Measurements from ENCODE around the gene CLCN1.
A peak's percentile ranks its signal among the peaks of the same experiment; 100 is the strongest.

The CLCN1 gene

DNA sequence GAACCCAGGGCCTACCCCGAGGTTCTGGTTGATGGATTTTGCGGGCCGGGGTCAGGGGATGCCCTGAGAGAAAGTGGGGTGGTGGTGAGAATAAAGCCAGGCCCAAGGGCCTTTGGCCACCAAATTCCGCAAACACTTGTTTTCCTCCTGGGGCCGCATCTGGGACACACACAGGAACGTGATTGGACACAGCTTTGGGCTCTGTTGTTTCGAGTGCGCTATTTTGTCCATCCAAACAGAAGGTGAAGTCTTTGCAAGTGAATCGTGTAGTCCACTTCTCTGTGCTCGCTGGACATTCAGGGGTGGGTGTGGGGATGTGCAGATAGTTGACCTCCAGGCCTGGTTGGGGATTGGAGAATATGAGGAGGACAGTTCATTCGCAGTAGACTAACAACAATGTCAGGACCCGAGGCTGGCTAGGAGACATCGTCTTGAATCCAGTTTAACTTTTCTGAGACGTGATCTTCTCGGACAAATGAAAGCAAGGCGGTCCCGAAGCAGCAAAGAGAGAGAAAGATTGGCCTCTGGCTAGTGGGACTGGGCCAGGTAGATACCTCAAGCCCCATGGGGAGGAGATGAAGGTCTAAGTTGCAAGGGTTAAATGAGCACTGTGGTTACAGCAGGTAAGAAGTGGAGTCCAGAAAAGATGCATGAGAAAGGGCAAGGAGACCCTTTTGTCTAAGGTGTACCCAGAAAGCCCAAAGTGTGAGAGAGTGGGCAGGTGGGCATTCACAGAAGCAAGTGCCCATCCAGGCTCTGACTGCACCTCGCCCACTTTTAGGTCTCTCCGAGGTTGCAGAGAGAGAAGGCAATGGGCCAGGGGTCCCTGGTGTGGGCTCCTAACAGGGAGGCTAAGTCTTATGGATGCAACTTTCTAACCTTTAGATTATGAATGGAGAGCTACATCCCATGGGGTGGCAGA lies 47.4 kb downstream of the CLCN1 start:
- no peaks in the 10 kb centered on the region for H3F3A ChIP-seq (ENCODE audit: insufficient read depth, low read length)
- no peak for DNase-seq
- H4K20me1 ChIP-seq (ENCODE audit: insufficient read depth, low read length): no peaks in the 10 kb centered on the region
- H3K4me1 ChIP-seq (ENCODE audit: low read length): no peaks in the 10 kb centered on the region
- TF ChIP-seq EZH2phosphoT487 (IDR thresholded peaks at IDR 0.05; ENCODE audit: low read length): no peak
- no peak for TF ChIP-seq EZH2 (optimal IDR thresholded peaks at IDR 0.05; ENCODE audit: low read depth, low read length)
- H3K36me3 ChIP-seq (replicated peaks; ENCODE audit: insufficient read depth, low read length): no peaks in the 10 kb centered on the region
- H3K9me3 ChIP-seq (replicated peaks; ENCODE audit: insufficient read depth, low read length): no peaks in the 10 kb centered on the region
- H3K4me3 ChIP-seq (ENCODE audit: low read length): no peak overlapping the region
- H3K79me2 ChIP-seq (ENCODE audit: low read length): no peaks in the 10 kb centered on the region
- H3K4me2 ChIP-seq (ENCODE audit: low read depth, low read length): peak overlapping the region; percentile 14; the same call in 1 of the 2 replicates
- H3K27ac ChIP-seq (ENCODE audit: low read length): no peak overlapping the region
- H3K9me2 ChIP-seq (replicated peaks; ENCODE audit: insufficient read depth, low read length): no peaks in the 10 kb centered on the region
- peaks cover 40% of the 10 kb centered on the region for H3K27me3 ChIP-seq (replicated peaks; ENCODE audit: insufficient read depth, low read length)
- no peak overlapping the region for H2AFZ ChIP-seq (ENCODE audit: low read length)
- no peak overlapping the region for H3K9ac ChIP-seq (ENCODE audit: low read length)

- Histone ChIP-seq H2AFZ (ENCODE audit: low read length) (no peak overlapping the region), H3K4me1 (ENCODE audit: low read length) (no peaks in the 10 kb centered on the region), H3K9me3 (replicated peaks; ENCODE audit: insufficient read depth, low read length) (no peaks in the 10 kb centered on the region), H3K79me2 (ENCODE audit: low read length) (no peaks in the 10 kb centered on the region), H3F3A (ENCODE audit: insufficient read depth, low read length) (no peaks in the 10 kb centered on the region), H3K27me3 (replicated peaks; ENCODE audit: insufficient read depth, low read length) (peaks cover 9% of the 10 kb centered on the region), H3K9me2 (replicated peaks; ENCODE audit: insufficient read depth, low read length) (no peaks in the 10 kb centered on the region), H4K20me1 (ENCODE audit: insufficient read depth, low read length) (no peaks in the 10 kb centered on the region), H3K36me3 (replicated peaks; ENCODE audit: insufficient read depth, low read length) (no peaks in the 10 kb centered on the region), H3K9ac (ENCODE audit: low read length) (no peak overlapping the region), H3K27ac (ENCODE audit: low read length) (no peak overlapping the region), H3K4me2 (ENCODE audit: low read depth, low read length) (no peak overlapping the region), H3K4me3 (ENCODE audit: low read length) (no peak overlapping the region)
- TF ChIP-seq EZH2phosphoT487 (IDR thresholded peaks at IDR 0.05; ENCODE audit: low read length): no peak
- TF ChIP-seq EZH2 (optimal IDR thresholded peaks at IDR 0.05; ENCODE audit: low read depth, low read length): no peak
- TF ChIP-seq, protein P1, sequence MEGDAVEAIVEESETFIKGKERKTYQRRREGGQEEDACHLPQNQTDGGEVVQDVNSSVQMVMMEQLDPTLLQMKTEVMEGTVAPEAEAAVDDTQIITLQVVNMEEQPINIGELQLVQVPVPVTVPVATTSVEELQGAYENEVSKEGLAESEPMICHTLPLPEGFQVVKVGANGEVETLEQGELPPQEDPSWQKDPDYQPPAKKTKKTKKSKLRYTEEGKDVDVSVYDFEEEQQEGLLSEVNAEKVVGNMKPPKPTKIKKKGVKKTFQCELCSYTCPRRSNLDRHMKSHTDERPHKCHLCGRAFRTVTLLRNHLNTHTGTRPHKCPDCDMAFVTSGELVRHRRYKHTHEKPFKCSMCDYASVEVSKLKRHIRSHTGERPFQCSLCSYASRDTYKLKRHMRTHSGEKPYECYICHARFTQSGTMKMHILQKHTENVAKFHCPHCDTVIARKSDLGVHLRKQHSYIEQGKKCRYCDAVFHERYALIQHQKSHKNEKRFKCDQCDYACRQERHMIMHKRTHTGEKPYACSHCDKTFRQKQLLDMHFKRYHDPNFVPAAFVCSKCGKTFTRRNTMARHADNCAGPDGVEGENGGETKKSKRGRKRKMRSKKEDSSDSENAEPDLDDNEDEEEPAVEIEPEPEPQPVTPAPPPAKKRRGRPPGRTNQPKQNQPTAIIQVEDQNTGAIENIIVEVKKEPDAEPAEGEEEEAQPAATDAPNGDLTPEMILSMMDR (IDR thresholded peaks at IDR 0.05; ENCODE audit: low read length): no peak
- no peak for DNase-seq
Observed at GRCh38 chr7:143367972-143368371, 52.1 kb downstream of the CLCN1 start.

- Histone ChIP-seq H4K20me1 (ENCODE audit: insufficient read depth, low read length) (no peaks in the 10 kb centered on the region), H3K36me3 (replicated peaks; ENCODE audit: insufficient read depth, low read length) (no peaks in the 10 kb centered on the region), H3K4me2 (ENCODE audit: low read depth, low read length) (no peak overlapping the region), H3K27me3 (replicated peaks; ENCODE audit: insufficient read depth, low read length) (peaks cover 4% of the 10 kb centered on the region), H3K4me1 (ENCODE audit: low read length) (no peaks in the 10 kb centered on the region), H3K9ac (ENCODE audit: low read length) (no peak overlapping the region), H3F3A (ENCODE audit: insufficient read depth, low read length) (no peaks in the 10 kb centered on the region), H2AFZ (ENCODE audit: low read length) (no peak overlapping the region), H3K9me2 (replicated peaks; ENCODE audit: insufficient read depth, low read length) (no peaks in the 10 kb centered on the region), H3K9me3 (replicated peaks; ENCODE audit: insufficient read depth, low read length) (no peaks in the 10 kb centered on the region), H3K27ac (ENCODE audit: low read length) (no peak overlapping the region), H3K79me2 (ENCODE audit: low read length) (no peaks in the 10 kb centered on the region), H3K4me3 (ENCODE audit: low read length) (no peak overlapping the region)
- DNase-seq: no peak
- TF ChIP-seq EZH2 (optimal IDR thresholded peaks at IDR 0.05; ENCODE audit: low read depth, low read length): no peak
- TF ChIP-seq, protein P1 (IDR thresholded peaks at IDR 0.05; ENCODE audit: low read length): no peak
- TF ChIP-seq EZH2phosphoT487 (IDR thresholded peaks at IDR 0.05; ENCODE audit: low read length): no peak
Observed at GRCh38 chr7:143368387-143368786, 52.5 kb downstream of the CLCN1 start.
